Endothelial cell of umbilical vein (primary cell): ENCODE data around the gene WASF3. TPM values are rescaled to one million over a fixed set of nuclear protein-coding genes. Genes with fewer than 3 reads are reported as not detected.
A peak's percentile ranks its signal among the peaks of the same experiment; 100 is the strongest.
"Not testable (repeated sequence)": the region's sequence is repeated elsewhere in the genome, so short reads cannot be mapped to it uniquely, and the experiment has no call there.

Experiments
- BruUV-seq: library from RNA; stranded (reverse); fragments of 400-500 nt; replicated peaks from 2 replicates; lab custom pipeline; 2021; lab: Mats Ljungman, UMichigan
- CTCF ChIA-PET: fragments of 300-600, 350-600 bp; sonication (Branson Sonifier 250); formaldehyde crosslinking; loops from one replicate; lab custom pipeline; 2021; ENCODE audit warnings: antibody characterized with exemption, inconsistent platforms; lab: Charles Lee
- POLR2A ChIA-PET: fragments of 300-600, 350-600 bp; sonication (Branson Sonifier 250); formaldehyde crosslinking; loops from one replicate; lab custom pipeline; 2021; ENCODE audit warnings: antibody characterized with exemption, inconsistent platforms; lab: Charles Lee
- DNase-seq: peaks from one replicate; pipeline ENCODE4 v3.0.0-alpha.2; 2011; ENCODE audit warnings: low read depth, low spot score
- FAIRE-seq: peaks from 2 replicates; lab custom pipeline; 2011; peaks lifted over from hg19 to GRCh38; lab: Jason Lieb, UNC
- H2AFZ ChIP-seq: 2 replicates; pipeline ENCODE4 v1.6.0; 2012; ENCODE audit warnings: low read depth, low read length, control low read depth, inconsistent platforms
- H3K27ac ChIP-seq: 2 replicates; pipeline ENCODE4 v1.5.1; 2011; ENCODE audit warnings: low read depth, mild to moderate bottlenecking, control low read depth, low read length, moderate library complexity; ENCODE audit not compliant: insufficient read depth
- H3K27me3 ChIP-seq, 2 experiments: 2 replicates each; pipeline versions ENCODE4 v1.6.0 to v1.6.1; 2011; ENCODE audit warnings: low read length in 2 of 2, mixed read lengths in 1 of 2; ENCODE audit not compliant: control insufficient read depth in 2 of 2, insufficient read depth in 2 of 2
- H3K36me3 ChIP-seq, 2 experiments: 2 replicates in 1 of 2; 3 replicates in 1 of 2; pipeline ENCODE4 v1.5.1; 2011; ENCODE audit warnings: low read length in 2 of 2, mild to moderate bottlenecking in 1 of 2, moderate library complexity in 1 of 2; ENCODE audit not compliant: control insufficient read depth in 2 of 2, insufficient read depth in 2 of 2; ENCODE audit errors: extremely low read depth in 1 of 2
- H3K4me1 ChIP-seq: 3 replicates; pipeline ENCODE4 v1.5.1; 2011; ENCODE audit warnings: mild to moderate bottlenecking, low read length; ENCODE audit not compliant: control insufficient read depth, insufficient read depth; ENCODE audit errors: extremely low read depth
- H3K4me2 ChIP-seq: 2 replicates; pipeline ENCODE4 v1.6.1; 2011; ENCODE audit warnings: low read length, control low read depth, mixed read lengths; ENCODE audit not compliant: insufficient read depth
- H3K4me3 ChIP-seq, 3 experiments: fragments of 200-600 bp in 1 of 3; sonication (generic), shearing (Covaris generic) in 1 of 3; replicated peaks in 1 of 3; 2 replicates each; pipeline ENCODE4 v1.5.1; 2011 to 2016; ENCODE audit warnings: control low read depth in 3 of 3, low read length in 3 of 3, mild to moderate bottlenecking in 2 of 3, inconsistent platforms in 1 of 3, low read depth in 1 of 3, moderate library complexity in 1 of 3; ENCODE audit not compliant: insufficient read depth in 1 of 3
- H3K79me2 ChIP-seq: 2 replicates; pipeline ENCODE4 v1.6.0; 2012; ENCODE audit warnings: low read length, inconsistent platforms; ENCODE audit not compliant: control insufficient read depth, insufficient read depth
- H3K9ac ChIP-seq: replicated peaks from 2 replicates; pipeline ENCODE3; 2011; ENCODE audit warnings: low read length, control low read depth; ENCODE audit not compliant: insufficient read depth; ENCODE audit errors: extremely low read depth
- H3K9me1 ChIP-seq: replicated peaks from 3 replicates; pipeline ENCODE4 v1.6.0; 2011; ENCODE audit warnings: mild to moderate bottlenecking, low read length; ENCODE audit not compliant: control insufficient read depth, insufficient read depth; ENCODE audit errors: extremely low read depth
- H3K9me3 ChIP-seq: replicated peaks from 2 replicates; pipeline ENCODE4 v1.5.1; 2012; ENCODE audit warnings: low read length, inconsistent platforms; ENCODE audit not compliant: control insufficient read depth, insufficient read depth
- H4K20me1 ChIP-seq: replicated peaks from 2 replicates; pipeline ENCODE3; 2011; ENCODE audit warnings: mild to moderate bottlenecking, low read length; ENCODE audit not compliant: control insufficient read depth, insufficient read depth; ENCODE audit errors: extremely low read depth
- FOS ChIP-seq: IDR thresholded peaks from 2 replicates; pipeline ENCODE4 v1.6.1; 2011; ENCODE audit warnings: mild to moderate bottlenecking, low read length, moderate library complexity, borderline replicate concordance; ENCODE audit not compliant: insufficient read depth
- JUN ChIP-seq: IDR thresholded peaks from 2 replicates; pipeline ENCODE4 v1.6.1; 2011; ENCODE audit warnings: borderline replicate concordance, low read depth; ENCODE audit not compliant: insufficient read length, insufficient read depth
- POLR2A ChIP-seq: IDR thresholded peaks from 2 replicates; pipeline ENCODE4 v1.6.1; 2012; ENCODE audit warnings: low read depth, mild to moderate bottlenecking, control low read depth, low read length
- dilution Hi-C: fragments of 300-500 bp; cut with MboI; formaldehyde crosslinking; loops from one replicate; pipeline ENCODE4 v1.15.0; 2019; ENCODE audit warnings: low sequenced_read_pairs; ENCODE audit not compliant: extremely low pct_ligation_motif_present
- intact Hi-C: fragments of 100-400 bp; cut with micrococcal nuclease; formaldehyde crosslinking; loops from one replicate; pipeline ENCODE4 v1.10.0; 2022
- polyA plus RNA-seq, 4 experiments: library from polyadenylated mRNA; depleted of rRNA in 3 of 4; stranded (reverse) in 3 of 4; unstranded in 1 of 4; fragments of >200 nt; gene quantifications; 2 replicates each; pipeline versions ENCODE4 v1.2.1 to v1.2.3, GENCODE V29; 2011 to 2012; ENCODE audit warnings: missing spikeins in 1 of 4
- total RNA-seq: library from RNA; stranded (reverse); gene quantifications from 2 replicates; pipeline ENCODE4 v1.2.3, GENCODE V29; 2021
- TF ChIP-seq, protein P1 (sequence below), 2 donors: IDR thresholded peaks; 1 replicate in 1 of 2; 2 replicates in 1 of 2; pipeline ENCODE4 v1.5.1; 2011; ENCODE audit warnings: low read length in 2 of 2, mild to moderate bottlenecking in 2 of 2, moderate library complexity in 2 of 2, control low read depth in 1 of 2, inconsistent platforms in 1 of 2, low read depth in 1 of 2; ENCODE audit not compliant: insufficient read depth in 1 of 2; ENCODE audit errors: extremely low read depth in 1 of 2

WASF3 gene
- total and polyA plus RNA-seq, 2 donors (not counting 3 experiments of a cell fraction or from before 2014, with no cell fraction given): 18.5 to 32.4 TPM

DNA sequence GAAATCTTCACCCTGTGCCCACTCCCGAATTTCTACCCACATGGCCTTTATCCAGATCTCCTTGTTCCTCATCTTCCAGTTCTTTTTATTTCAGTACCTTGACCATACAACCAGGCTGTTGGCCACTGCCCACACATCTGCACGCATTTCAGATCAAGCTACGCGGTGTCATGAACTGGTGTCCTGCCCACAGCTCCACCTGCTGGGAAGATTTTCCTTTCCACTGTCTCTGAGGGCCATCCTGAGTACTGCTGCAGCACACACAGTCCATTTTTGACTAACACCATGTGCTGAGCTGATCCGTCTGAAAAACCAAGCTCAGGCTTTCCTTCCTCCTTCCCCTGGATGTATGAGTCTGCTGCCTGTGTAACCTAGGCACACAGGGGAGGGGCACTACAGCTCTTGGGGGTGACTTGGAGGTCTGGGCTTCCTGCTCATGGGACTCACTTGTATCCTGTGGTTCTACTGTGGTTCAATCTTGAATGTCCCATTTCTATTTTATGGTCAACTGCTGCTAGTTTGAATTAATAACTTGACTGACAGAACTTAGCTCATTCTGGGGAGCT is 71.9 kb downstream of the WASF3 start:
- Histone ChIP-seq H3K9me3 (peaks cover under 1% of the 10 kb centered on the region), H3K79me2 (peaks cover 5% of the 10 kb centered on the region), H4K20me1 (no peaks in the 10 kb centered on the region), H2AFZ (no peak overlapping the region), H3K27ac (no peak overlapping the region), H3K4me1 (no peaks in the 10 kb centered on the region), H3K4me2 (no peak overlapping the region), H3K9me1 (no peaks in the 10 kb centered on the region), H3K9ac (no peak overlapping the region), H3K27me3 (no peaks in the 10 kb centered on the region), H3K36me3 (peaks cover 0 to 3% of the 10 kb centered on the region in 2 experiments), H3K4me3 (no peak overlapping the region)
- no TSS peak for BruUV-seq
- TF ChIP-seq JUN (no peak), FOS (no peak), POLR2A (no peak)
- TF ChIP-seq, protein P1, sequence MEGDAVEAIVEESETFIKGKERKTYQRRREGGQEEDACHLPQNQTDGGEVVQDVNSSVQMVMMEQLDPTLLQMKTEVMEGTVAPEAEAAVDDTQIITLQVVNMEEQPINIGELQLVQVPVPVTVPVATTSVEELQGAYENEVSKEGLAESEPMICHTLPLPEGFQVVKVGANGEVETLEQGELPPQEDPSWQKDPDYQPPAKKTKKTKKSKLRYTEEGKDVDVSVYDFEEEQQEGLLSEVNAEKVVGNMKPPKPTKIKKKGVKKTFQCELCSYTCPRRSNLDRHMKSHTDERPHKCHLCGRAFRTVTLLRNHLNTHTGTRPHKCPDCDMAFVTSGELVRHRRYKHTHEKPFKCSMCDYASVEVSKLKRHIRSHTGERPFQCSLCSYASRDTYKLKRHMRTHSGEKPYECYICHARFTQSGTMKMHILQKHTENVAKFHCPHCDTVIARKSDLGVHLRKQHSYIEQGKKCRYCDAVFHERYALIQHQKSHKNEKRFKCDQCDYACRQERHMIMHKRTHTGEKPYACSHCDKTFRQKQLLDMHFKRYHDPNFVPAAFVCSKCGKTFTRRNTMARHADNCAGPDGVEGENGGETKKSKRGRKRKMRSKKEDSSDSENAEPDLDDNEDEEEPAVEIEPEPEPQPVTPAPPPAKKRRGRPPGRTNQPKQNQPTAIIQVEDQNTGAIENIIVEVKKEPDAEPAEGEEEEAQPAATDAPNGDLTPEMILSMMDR (IDR thresholded peaks at IDR 0.05; ENCODE audit: extremely low read depth in 1 of 2, insufficient read depth in 1 of 2, low read depth in 1 of 2, low read length in 2 of 2): peak in 1 of 2 donors; percentile 6
- dilution Hi-C loops (no loop called here), intact Hi-C loops (loop anchor here (5.0 kb wide), 1 partner anchor 132 kb away; no protein-coding TSS in a partner anchor)
- no peak for FAIRE-seq
- ChIA-PET POLR2A (no interaction called here), CTCF (interaction anchor here (0.8 to 3.1 kb wide), 19 partner anchors 9 to 446 kb away, joined by 3 to 27 read pairs (median 5); partner anchors contain the start of gene WASF3)
- no peak for DNase-seq

DNA sequence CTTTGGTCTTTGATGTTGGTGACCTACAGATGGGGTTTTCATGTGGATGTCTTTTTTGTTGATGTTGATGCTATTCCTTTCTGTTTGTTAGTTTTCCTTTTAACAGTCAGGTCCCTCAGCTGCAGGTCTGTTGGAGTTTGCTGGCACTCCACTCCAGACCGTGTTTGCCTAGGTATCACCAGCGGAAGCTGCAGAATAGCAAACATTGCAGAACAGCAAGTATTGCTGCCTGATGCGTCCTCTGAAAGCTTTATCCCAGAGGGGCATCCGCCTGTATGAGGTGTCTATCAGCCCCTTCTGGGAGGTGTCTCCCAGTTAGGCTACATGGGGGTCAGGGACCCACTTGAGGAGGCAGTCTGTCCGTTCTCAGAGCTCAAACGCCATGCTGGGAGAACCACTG is 78.2 kb downstream of the WASF3 start:
- H3K79me2 ChIP-seq, H2AFZ ChIP-seq, H3K4me2 ChIP-seq, H3K9ac ChIP-seq, H3K27ac ChIP-seq, H3K4me1 ChIP-seq, H4K20me1 ChIP-seq, H3K9me3 ChIP-seq, POLR2A ChIA-PET, H3K36me3 ChIP-seq, DNase-seq, H3K9me1 ChIP-seq, dilution Hi-C loops, BruUV-seq, intact Hi-C loops, H3K27me3 ChIP-seq, H3K4me3 ChIP-seq, FAIRE-seq: not testable (repeated sequence)
- CTCF ChIA-PET: interaction anchor here (2.3 kb wide), 1 partner anchor 63 kb away, joined by 7 read pairs; no protein-coding TSS in a partner anchor

DNA sequence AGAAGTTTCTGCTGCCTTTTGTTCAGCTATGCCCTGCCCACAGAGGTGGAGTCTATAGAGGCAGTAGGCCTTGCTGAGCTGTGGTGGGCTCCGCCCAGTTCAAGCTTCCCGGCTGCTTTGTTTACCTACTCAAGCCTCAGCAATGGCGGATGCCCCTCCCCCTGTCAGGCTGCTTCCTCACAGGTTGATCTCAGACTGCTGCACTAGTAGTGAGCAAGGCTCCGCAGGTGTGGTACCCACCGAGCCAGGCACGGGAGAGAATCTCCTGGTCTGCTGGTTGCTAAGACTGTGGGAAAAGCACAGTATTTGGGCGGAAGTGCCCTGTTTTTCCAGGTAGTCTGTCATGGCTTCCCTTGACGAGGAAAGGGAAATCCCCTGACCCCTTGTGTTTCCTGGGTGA is 78.6 kb downstream of the WASF3 start:
- intact Hi-C loops, FAIRE-seq, H3K4me1 ChIP-seq, BruUV-seq, H3K36me3 ChIP-seq, H3K4me2 ChIP-seq, H2AFZ ChIP-seq, H4K20me1 ChIP-seq, H3K27ac ChIP-seq, H3K79me2 ChIP-seq, DNase-seq, H3K9me1 ChIP-seq, POLR2A ChIA-PET, H3K4me3 ChIP-seq, dilution Hi-C loops, H3K27me3 ChIP-seq, H3K9me3 ChIP-seq, H3K9ac ChIP-seq: not testable (repeated sequence)
- CTCF ChIA-PET: interaction anchor here (2.3 kb wide), 1 partner anchor 63 kb away, joined by 7 read pairs; no protein-coding TSS in a partner anchor
